ENCODE results near the gene TOP2A. TPM values are rescaled to one million over a fixed set of nuclear protein-coding genes. Genes with fewer than 3 reads are reported as not detected.

TOP2A gene
- total RNA-seq, 1 donor from 2014 or later, result 0.79 TPM

DNA sequence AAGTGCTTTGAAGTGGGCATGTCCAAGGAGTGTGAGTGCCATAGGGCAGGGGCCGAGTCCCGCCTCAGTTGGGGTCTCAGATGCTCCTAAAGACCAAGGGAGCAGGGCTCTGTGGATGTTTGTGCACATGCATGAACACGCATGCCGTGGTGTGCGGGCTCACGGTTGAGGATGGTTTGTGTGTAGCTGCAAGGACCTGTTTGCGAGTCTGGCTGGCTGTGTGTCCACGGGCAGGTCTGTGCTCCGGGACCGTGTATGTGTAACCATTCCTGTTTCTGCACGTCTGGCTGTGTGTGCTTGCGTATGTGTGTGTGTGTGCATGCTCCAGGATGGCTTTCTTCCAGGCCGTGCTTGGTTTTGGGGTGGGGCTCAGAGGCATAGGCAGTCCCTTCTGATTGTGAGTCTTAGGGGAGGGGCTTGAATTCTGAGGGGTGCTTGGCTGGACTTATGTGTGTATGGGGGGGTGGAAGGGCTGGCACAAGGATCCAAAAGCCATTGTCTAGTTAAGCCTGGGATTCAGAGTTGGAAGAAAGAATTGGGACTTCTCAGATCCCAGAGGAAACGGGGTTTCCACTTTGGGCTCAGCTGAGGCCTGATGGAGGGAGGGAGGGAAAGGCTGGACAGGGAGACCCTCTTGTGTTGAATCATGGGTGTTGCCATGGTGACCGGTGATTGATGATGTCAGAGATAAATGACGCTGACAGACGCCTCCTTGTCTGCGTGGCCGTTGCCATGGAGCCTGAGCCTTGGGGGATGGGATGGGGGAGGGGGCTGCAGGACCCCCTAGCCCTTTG, 67.6 kb downstream of the TOP2A start:
- no peaks in the 10 kb centered on the region for H3K27me3 ChIP-seq (ENCODE audit: control insufficient read depth, insufficient read depth, low read length)
- H3K36me3 ChIP-seq (ENCODE audit: control insufficient read depth, insufficient read depth, low read length), result peaks cover 17% of the 10 kb centered on the region
- no peak overlapping the region for H3K4me3 ChIP-seq (ENCODE audit: low read depth, low read length)
- TF ChIP-seq, protein P1, sequence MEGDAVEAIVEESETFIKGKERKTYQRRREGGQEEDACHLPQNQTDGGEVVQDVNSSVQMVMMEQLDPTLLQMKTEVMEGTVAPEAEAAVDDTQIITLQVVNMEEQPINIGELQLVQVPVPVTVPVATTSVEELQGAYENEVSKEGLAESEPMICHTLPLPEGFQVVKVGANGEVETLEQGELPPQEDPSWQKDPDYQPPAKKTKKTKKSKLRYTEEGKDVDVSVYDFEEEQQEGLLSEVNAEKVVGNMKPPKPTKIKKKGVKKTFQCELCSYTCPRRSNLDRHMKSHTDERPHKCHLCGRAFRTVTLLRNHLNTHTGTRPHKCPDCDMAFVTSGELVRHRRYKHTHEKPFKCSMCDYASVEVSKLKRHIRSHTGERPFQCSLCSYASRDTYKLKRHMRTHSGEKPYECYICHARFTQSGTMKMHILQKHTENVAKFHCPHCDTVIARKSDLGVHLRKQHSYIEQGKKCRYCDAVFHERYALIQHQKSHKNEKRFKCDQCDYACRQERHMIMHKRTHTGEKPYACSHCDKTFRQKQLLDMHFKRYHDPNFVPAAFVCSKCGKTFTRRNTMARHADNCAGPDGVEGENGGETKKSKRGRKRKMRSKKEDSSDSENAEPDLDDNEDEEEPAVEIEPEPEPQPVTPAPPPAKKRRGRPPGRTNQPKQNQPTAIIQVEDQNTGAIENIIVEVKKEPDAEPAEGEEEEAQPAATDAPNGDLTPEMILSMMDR (IDR thresholded peaks at IDR 0.05; ENCODE audit: insufficient read depth, low read length, severe bottlenecking), result no peak
- peak; percentile 98 for FAIRE-seq
- DNase-seq (ENCODE audit: low read depth), result peak; percentile 93

DNA sequence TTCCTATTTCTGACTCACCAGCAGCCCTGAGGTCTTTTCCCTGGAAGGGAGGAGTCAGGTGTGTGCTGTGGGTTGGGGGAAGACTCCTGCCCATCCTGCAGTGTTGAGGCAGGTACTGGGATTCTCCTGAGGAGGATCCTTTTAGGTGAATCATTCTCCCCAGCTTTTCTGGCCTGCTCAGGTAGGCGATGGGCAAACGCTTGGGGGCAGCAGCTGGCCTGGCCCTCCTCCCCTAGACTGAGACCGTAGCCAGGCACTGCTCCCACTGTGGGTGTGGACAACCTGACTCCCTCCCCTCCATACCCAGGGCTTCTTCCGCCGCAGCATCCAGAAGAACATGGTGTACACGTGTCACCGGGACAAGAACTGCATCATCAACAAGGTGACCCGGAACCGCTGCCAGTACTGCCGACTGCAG, 68.2 kb downstream of the TOP2A start:
- H3K27me3 ChIP-seq (ENCODE audit: control insufficient read depth, insufficient read depth, low read length), result no peaks in the 10 kb centered on the region
- H3K36me3 ChIP-seq (ENCODE audit: control insufficient read depth, insufficient read depth, low read length), result peaks cover 14% of the 10 kb centered on the region
- FAIRE-seq (no peak), DNase-seq (ENCODE audit: low read depth) (peak; percentile 98)
- TF ChIP-seq, protein P1 (IDR thresholded peaks at IDR 0.05; ENCODE audit: insufficient read depth, low read length, severe bottlenecking), result peak; percentile 48
- no peak overlapping the region for H3K4me3 ChIP-seq (ENCODE audit: low read depth, low read length)

DNA sequence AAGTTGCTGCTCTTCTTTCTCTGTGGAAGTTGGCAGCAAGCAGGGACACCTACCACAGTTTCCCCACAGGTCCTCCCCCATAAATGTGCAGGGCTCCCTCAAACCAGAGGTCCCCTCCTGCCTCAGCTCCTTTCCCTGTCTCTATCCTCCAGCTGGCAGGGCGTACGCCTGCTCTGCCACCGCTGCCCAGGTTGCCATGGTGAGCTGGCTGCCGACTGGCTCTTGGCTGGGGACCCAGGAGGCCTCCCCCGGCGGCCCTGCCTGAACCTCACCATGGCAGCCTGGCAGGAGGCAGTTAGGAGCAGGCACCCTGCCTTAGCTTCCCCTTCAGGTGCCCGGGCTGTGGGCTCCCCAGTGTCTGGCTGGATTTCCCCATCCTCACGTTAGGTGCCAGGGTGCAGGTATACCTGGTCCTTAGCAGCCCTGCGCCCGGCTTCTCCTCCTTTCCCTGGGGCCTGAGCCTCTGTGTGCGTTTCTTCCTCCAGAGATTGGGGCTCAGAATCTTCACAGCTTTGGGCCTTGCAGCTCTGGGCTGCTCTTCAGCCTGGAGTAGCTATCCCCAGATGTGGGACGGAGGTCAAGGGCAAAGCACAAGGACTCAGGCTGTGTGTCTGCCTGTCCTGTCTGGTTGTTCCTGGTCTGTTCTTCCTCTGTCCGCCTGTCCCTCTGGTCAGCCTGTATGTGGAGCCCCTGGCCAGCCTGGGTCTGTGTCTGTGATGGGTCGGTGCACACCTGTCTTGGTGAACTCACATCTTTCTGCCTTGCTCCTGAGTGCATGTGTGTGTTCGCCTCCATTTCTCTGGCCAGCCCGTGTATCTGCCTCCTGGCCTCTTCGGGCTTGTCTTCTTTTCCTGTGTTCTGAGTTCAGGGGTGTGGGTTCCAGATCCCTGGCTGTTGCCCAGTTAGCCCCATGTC, 68.9 kb downstream of the TOP2A start:
- no peak for FAIRE-seq
- H3K4me3 ChIP-seq (ENCODE audit: low read depth, low read length), result no peak overlapping the region
- TF ChIP-seq, protein P1 (IDR thresholded peaks at IDR 0.05; ENCODE audit: insufficient read depth, low read length, severe bottlenecking), result no peak

DNA sequence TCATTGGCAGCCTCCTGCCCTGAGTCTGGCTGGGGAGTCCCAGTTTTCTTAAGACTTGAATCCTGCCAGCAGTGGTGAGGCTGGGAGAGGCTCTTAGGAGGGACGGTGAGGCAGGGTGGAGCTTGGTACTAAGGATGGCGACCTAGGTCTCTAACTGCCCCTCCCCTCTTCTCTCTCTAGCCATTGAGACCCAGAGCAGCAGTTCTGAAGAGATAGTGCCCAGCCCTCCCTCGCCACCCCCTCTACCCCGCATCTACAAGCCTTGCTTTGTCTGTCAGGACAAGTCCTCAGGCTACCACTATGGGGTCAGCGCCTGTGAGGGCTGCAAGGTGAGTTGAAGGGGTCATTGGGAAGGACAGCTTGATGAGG, 69.6 kb downstream of the TOP2A start:
- no peaks in the 10 kb centered on the region for H3K27me3 ChIP-seq (ENCODE audit: control insufficient read depth, insufficient read depth, low read length)
- DNase-seq (ENCODE audit: low read depth), result no peak
- peaks cover 14% of the 10 kb centered on the region for H3K36me3 ChIP-seq (ENCODE audit: control insufficient read depth, insufficient read depth, low read length)
- TF ChIP-seq, protein P1 (IDR thresholded peaks at IDR 0.05; ENCODE audit: insufficient read depth, low read length, severe bottlenecking), result no peak
- no peak overlapping the region for H3K4me3 ChIP-seq (ENCODE audit: low read depth, low read length)
- FAIRE-seq, result no peak

More for the DNA sequence above, 68.9 kb downstream of the TOP2A start:
- peaks cover 14% of the 10 kb centered on the region for H3K36me3 ChIP-seq (ENCODE audit: control insufficient read depth, insufficient read depth, low read length)
- no peaks in the 10 kb centered on the region for H3K27me3 ChIP-seq (ENCODE audit: control insufficient read depth, insufficient read depth, low read length)
- no peak for DNase-seq (ENCODE audit: low read depth)

DNA sequence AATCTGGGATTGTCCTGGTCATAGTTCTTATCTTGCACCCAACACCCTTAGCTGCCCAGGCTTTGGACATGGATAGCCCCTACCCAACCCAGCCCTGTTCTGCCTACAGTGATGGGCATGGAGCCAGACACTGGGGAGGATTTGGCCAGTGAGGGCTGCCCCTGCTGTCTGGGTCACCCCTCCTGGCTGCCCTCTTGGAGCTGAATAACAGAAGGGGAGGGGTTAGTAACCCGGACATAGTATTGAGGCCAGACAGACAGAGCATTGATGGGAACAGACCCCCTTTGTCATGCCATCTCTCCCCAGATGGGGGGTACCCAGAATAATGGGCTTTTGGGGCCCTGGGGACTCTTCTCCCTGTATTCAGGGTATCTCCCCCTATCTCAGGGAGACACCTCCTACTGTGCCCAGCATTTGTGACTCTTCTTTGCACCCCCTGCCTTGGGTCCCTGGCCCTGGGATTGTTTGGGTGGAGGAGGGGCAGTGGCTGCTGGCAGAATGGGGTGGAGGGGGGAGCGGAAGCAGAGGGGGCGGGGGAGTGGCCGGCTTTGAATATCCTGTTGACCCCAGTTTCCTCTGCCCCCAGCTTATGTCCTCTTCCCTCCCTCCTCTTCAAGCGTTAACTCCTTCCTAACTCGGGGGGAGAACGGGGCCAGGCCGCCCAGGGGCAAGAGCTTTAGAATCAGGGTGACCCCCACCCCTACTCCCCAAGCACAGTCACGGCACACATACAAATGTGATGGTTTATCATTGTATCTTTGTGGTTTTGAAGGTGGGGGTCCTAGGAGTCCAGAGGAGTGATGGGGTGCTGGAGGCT, 70.2 kb downstream of the TOP2A start:
- H3K4me3 ChIP-seq (ENCODE audit: low read depth, low read length), result no peak overlapping the region
- H3K27me3 ChIP-seq (ENCODE audit: control insufficient read depth, insufficient read depth, low read length), result no peaks in the 10 kb centered on the region
- peaks cover 11% of the 10 kb centered on the region for H3K36me3 ChIP-seq (ENCODE audit: control insufficient read depth, insufficient read depth, low read length)
- TF ChIP-seq, protein P1 (IDR thresholded peaks at IDR 0.05; ENCODE audit: insufficient read depth, low read length, severe bottlenecking), result no peak
- DNase-seq (ENCODE audit: low read depth) (no peak), FAIRE-seq (no peak)
